IgD-negative memory B cell (primary cell): Measurements from ENCODE around the gene WDR1. TPM values are rescaled to one million over a fixed set of nuclear protein-coding genes. Genes with fewer than 3 reads are reported as not detected.

ENCODE experiments used
- H3K27ac Mint-ChIP-seq, 3 donors: one replicate each; pipeline ENCODE4 v1.8.0; 2020 to 2022; ENCODE audit warnings: mild to moderate bottlenecking in 3 of 3, mixed read lengths in 3 of 3, moderate library complexity in 1 of 3
- H3K27me3 Mint-ChIP-seq: one replicate; pipeline ENCODE4 v1.8.0; 2021; ENCODE audit warnings: mixed read lengths
- H3K36me3 Mint-ChIP-seq: one replicate; pipeline ENCODE4 v1.8.0; 2020; ENCODE audit warnings: mild to moderate bottlenecking, mixed read lengths
- H3K4me1 Mint-ChIP-seq, 3 donors: one replicate each; pipeline ENCODE4 v1.8.0; 2020 to 2022; ENCODE audit warnings: mixed read lengths in 3 of 3, mild to moderate bottlenecking in 1 of 3
- H3K4me3 Mint-ChIP-seq, 4 donors: one replicate each; pipeline ENCODE4 v1.8.0; 2020 to 2022; ENCODE audit warnings: mild to moderate bottlenecking in 4 of 4, mixed read lengths in 4 of 4, moderate library complexity in 3 of 4
- H3K9me3 Mint-ChIP-seq, 3 donors: one replicate each; pipeline ENCODE4 v1.8.0; 2020 to 2021; ENCODE audit warnings: mixed read lengths in 3 of 3, mild to moderate bottlenecking in 1 of 3
- polyA plus RNA-seq: library from polyadenylated mRNA; unstranded; fragments of 300-500 nt; fragmentation: Illumina TruSeq; gene quantifications from one replicate; pipeline ENCODE4 v1.2.3, GENCODE V29; 2021

The WDR1 gene
- polyA plus RNA-seq, 1 donor from 2014 or later: 213 TPM

DNA sequence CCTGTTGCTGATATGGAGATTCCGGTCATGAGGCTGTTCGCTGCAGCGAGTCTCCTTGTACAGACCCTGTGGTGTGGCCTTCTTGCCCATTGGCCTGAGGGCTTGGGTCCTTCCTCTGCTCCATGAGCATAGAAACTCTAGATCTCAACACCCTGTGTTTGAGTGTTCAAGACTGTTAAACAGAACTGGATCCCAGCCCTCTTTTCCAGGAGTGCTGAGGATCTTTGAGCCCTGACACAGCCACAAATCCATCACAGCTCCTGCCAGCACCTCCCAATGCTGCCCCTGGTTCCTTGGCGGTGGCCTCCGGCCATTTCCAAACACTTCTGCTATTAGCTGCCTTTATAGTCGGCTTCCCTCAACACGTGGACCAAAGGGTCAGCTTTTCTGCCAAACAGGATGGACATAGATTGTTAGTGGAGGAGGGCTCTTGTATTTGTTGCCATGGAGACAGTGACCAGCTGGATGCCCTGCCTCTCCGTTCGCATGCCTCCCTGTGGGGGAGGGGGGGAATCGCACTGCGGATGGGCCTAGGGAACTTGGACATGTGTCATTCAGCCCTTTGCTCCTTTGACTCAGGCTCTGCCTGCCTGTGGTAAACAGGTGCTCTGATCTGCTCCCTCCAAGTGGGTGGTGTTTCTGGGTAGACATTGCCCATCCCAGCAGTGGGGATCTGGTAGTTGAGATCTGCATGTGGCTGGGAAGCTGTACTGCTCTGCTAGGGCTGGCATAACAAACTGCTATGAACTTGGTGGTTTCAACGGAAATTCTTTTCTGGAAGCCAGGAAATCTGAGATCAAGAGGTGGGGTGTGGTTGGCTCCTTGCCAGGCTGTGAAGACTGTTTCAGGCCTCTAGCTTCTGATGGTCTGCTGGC is 6.9 kb upstream of the WDR1 start:
- Mint-ChIP-seq H3K27ac (peak overlapping the region in 1 of 3 donors; percentile 65), H3K4me1 (peaks cover 5 to 9% (median 7%) of the 10 kb centered on the region in 3 donors), H3K4me3 (no peak overlapping the region), H3K36me3 (peaks cover 5% of the 10 kb centered on the region), H3K27me3 (peaks cover 1% of the 10 kb centered on the region), H3K9me3 (no peaks in the 10 kb centered on the region)

DNA sequence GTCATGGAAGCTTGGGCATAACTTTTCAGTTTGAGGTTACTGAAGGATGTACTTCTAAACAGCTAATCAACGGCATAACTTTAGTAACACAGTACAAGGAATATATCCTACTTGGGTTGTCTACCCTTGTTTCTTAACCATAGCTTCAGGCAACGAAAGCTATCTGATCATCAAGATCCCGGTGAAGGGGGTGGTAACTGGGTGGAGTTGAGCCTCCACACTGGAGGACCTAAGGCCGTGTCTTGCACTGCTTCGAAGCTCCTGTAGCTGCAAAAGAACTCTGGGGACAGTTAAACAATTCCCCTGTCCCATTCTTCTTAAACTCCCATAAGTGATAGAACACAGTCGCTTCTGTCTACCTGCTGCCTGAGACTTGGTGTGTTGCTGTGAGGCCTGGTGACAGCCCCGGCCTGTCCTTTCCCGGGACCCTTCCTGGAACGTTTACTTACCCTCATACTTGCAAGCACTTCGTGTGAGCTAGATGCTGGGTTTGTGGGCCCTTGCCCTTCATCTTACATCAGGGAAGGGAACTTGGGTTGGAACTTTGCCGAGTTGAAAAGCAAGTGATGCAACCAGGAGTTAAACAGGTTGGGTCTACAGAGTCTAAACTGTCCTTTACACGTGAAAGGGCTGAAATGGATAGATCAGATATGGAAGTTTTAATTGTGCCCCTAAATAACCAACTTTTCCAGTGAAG is 5.8 kb upstream of the WDR1 start:
- peaks cover 5% of the 10 kb centered on the region for H3K36me3 Mint-ChIP-seq
- H3K4me3 Mint-ChIP-seq: no peak overlapping the region
- H3K27me3 Mint-ChIP-seq: peaks cover 1% of the 10 kb centered on the region
- H3K27ac Mint-ChIP-seq: peak overlapping the region in 1 of 3 donors; percentile 47
- peaks cover 16 to 18% (median 18%) of the 10 kb centered on the region in 3 donors for H3K4me1 Mint-ChIP-seq
- H3K9me3 Mint-ChIP-seq: no peaks in the 10 kb centered on the region

DNA sequence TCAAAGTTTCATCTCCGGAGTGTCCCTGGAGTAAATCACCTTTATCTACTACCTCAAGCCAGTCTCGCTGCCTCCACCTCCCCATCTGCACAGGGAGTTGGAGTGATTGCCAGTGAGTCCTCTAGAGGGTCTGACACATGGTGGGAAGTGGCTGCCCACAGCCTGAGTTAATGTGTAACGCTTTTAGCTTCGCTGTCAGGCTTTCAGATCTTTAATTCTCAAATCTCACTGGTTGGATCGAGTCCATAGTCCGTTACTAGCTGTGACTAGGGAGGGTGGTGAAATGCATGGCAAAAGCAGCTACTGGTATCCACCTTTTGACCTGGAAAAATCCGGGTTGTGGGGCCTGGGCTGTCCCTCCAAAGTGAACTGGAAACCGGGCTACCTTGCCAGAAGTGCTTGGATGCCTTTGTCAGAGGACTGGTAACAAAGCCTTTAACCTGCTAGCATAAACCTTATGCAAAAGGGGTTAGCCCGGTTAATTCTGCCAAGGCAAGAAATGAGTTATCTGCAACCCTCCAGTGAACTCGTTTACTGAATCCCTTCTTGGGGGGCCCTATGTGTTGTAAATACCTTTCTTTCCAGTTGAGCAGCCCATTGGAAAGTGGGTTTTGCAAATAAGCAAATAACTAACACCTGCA is 5.1 kb upstream of the WDR1 start:
- Mint-ChIP-seq H3K9me3 (no peaks in the 10 kb centered on the region), H3K27ac (peak overlapping the region in 1 of 3 donors; percentile 39), H3K4me1 (peaks cover 18 to 23% (median 19%) of the 10 kb centered on the region in 3 donors), H3K27me3 (peaks cover 1% of the 10 kb centered on the region), H3K4me3 (peak overlapping the region in 1 of 4 donors; percentile 30), H3K36me3 (peaks cover 5% of the 10 kb centered on the region)

DNA sequence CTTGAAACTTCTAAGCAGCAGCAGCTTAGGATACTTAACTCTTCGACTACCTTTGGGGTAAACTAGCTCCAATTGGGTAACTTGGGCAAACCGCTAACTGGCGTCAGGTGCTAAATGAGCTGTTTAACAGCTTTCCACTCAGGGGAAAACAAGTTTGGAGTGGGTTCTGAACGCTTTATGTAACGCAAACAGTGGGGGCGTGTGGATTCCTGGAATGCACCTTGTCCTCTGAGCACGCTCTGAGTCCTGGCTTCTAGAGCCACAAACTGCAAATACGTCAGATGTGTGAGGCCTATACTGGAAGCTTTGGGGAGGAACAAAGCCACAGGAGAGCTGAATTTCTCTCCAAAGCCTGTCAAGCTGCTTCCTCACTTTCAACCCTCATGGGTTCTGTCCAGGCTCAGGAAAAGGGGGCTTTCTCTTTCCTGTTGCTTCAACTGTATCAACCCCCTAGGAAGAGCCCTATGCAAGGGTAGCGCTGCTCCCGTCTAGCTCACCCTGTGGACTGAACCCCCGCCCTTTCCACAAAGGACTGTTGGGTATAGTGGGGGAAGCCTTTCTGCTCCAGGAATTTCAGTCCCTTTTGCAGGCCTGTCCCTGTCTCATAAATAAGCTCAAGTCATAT is 4.5 kb upstream of the WDR1 start:
- Mint-ChIP-seq H3K4me1 (peaks cover 18 to 24% (median 19%) of the 10 kb centered on the region in 3 donors), H3K27me3 (peaks cover 1% of the 10 kb centered on the region), H3K9me3 (no peaks in the 10 kb centered on the region), H3K27ac (peak overlapping the region in 1 of 3 donors; percentile 39), H3K4me3 (peak overlapping the region in 1 of 4 donors; percentile 30), H3K36me3 (peaks cover 4% of the 10 kb centered on the region)

DNA sequence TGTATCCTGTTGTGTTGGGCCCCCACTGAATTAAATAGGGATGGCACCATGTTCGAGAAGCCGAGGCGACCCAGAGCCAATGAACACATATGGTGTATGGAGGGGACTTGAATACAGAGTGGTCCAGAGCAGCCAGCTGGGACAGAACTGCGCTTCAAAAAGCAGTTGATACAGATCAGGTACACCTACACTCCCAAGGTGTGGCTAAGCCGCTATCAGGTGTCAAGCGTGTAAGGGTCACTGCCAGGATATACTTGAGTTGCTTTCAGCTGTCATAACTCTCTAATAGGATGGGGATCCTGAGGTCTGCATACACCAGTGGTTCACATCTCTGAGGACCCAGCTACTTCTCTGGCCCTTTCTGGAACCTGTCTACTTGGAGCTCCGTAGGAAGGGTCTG is 3.2 kb upstream of the WDR1 start:
- Mint-ChIP-seq H3K27ac (peak overlapping the region in 1 of 3 donors; percentile 39), H3K36me3 (no peaks in the 10 kb centered on the region), H3K27me3 (peaks cover 1% of the 10 kb centered on the region), H3K4me3 (peak overlapping the region in 1 of 4 donors; percentile 30), H3K4me1 (peaks cover 22 to 37% (median 27%) of the 10 kb centered on the region in 3 donors), H3K9me3 (no peaks in the 10 kb centered on the region)

DNA sequence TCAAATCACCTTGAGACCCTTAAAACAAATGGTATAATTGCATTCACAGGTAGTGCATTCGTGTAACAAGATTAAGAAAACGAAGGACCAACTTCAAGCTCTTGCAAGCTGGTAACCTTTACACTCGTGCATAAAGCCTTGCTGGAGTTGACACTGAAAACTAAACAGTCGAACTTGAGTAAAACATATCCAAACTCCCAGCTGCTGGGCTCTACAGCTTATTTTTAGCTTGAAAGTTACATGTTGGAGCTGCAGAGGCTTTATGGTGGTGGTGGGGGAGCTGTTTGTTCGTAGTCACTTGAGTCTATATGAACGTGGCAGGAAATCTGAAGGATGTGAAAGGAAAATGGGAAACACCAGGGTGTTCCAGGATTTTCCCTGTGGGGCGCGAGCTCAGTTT is 2.7 kb upstream of the WDR1 start:
- H3K36me3 Mint-ChIP-seq: no peaks in the 10 kb centered on the region
- H3K4me3 Mint-ChIP-seq: peak overlapping the region in 1 of 4 donors; percentile 100
- peaks cover 25 to 39% (median 32%) of the 10 kb centered on the region in 3 donors for H3K4me1 Mint-ChIP-seq
- no peaks in the 10 kb centered on the region for H3K9me3 Mint-ChIP-seq
- H3K27me3 Mint-ChIP-seq: peaks cover 1% of the 10 kb centered on the region
- peak overlapping the region in 2 of 3 donors; percentile 97 to 100 for H3K27ac Mint-ChIP-seq

DNA sequence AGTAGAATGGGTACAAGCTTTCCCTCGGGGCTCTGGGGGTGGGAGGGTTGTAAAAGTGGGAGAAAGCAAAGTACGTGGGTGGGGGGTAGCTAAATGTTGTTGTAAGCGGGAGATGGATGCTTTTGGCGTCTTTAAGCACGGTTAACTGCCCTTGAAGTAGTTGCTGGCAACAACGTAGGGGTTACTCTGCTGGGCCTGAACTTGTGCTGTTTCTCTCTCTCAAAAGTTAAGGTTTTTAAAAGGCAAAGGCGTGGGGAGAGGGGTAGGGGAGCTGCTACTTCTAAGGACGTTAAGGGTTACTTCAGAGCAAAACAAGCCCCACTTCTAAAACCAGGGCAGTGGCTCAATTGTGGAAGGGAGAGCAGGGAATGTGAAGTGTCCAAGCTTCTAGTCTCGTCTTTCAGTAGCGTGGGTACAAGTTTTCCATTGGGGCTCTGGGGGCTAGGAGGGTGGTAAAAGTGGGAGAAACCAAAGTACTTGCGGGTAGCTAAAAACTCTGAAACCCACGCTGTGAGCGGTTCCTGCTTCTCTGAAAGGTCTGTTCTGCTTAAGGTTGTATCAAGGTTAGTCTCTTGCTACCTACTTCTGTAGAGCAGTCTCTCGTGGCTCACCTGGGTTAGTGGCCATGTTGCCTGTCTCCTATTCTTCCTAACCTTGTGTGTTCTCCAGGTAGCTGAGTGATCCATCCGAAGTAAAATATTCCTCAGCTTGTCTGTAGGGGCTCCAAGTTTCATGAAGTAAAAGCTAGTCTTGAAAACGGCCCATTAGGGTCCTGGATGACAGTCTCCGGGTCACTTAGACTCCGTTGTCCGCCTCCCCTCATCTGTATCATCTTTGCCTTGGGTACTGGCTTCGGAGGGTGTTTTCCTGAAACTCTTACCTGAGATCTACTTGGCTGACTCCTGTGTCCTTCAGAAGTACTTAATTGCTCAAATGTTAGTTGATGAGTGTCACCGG is 1.7 kb upstream of the WDR1 start:
- H3K4me3 Mint-ChIP-seq: peak overlapping the region; percentile 90 to 100 (median 98)
- H3K4me1 Mint-ChIP-seq: peaks cover 28 to 47% (median 38%) of the 10 kb centered on the region in 3 donors

DNA sequence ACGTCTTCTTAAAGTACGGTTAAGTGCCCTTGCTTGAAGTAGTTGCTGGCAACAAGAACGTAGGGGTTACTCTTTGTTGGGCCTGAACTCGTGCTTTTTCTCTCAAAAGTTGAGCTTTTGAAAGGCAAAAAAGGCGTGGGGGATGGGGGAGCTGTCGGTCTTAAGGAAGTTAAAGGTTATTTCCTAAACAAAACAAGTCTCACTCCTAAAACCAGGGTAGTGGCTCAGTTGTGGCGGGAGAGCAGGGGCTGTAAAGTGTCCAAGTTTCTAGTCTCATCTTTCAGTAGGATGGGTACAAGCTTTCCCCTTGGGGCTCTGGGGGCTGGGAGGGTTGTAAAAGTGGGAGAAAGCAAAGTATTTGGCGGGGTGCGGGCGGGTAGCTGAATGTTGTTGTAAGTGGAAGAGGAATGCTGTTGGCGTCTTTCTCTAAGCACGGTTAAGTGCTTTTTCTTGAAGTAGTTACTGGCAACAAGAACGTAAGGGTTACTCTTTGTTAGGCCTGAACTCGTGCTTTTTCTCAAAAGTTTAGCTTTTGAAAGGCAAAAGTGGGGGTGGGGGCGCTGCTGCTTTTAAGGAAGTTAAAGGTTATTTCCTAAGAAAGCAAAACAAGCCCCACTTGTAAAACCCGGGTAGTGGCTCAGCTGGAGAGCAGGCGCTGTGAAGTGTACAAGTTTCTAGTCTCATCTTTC is 904 bp upstream of the WDR1 start:
- Mint-ChIP-seq H3K27me3 (peaks cover 1% of the 10 kb centered on the region), H3K4me3 (peak overlapping the region; percentile 90 to 100 (median 98)), H3K27ac (peak overlapping the region; percentile 97 to 100 (median 99)), H3K9me3 (no peaks in the 10 kb centered on the region), H3K36me3 (no peaks in the 10 kb centered on the region), H3K4me1 (peaks cover 28 to 47% (median 41%) of the 10 kb centered on the region in 3 donors)

More for the DNA sequence above, 1.7 kb upstream of the WDR1 start:
- no peaks in the 10 kb centered on the region for H3K36me3 Mint-ChIP-seq
- peak overlapping the region; percentile 97 to 100 (median 99) for H3K27ac Mint-ChIP-seq
- peaks cover 1% of the 10 kb centered on the region for H3K27me3 Mint-ChIP-seq
- H3K9me3 Mint-ChIP-seq: no peaks in the 10 kb centered on the region

DNA sequence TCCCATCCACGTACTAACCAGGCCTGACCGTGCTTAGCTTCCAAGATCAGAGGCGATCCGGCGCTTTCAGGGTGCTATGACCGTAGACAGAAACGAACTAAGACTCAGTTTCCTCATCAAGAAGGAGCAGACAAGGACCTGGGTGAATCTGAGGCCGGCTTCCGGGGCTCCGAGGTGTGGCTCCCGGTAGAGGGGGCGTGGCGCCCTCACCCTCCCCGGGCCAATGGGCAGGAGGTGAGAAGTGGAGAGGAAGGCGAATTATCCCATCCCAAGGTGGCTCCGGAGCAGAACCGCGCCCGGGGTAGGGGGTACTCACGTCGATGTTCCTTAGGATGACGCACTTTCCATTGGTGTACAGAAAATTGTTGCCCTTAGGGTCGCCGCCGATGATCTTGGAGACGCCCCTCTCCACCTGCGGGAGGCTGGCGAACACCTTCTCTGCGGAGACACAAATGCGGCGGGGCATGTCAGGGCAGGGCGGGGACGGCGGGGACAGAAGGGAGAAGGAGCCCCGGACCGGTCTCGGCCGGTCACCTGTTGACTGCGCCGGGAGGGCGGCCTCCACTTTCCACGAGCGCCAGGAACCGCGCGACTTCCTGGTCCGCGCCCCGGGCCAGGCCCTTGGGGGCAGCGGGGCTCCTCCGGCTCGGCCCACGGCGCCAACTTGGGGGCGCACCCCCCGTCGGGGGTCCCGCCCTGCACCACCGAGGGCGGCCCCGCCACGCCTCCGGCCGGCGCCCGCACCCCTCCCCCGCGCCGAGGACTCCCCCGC is 616 bp downstream of the WDR1 start:
- peaks cover 1% of the 10 kb centered on the region for H3K27me3 Mint-ChIP-seq
- H3K9me3 Mint-ChIP-seq: no peaks in the 10 kb centered on the region
- H3K36me3 Mint-ChIP-seq: no peaks in the 10 kb centered on the region
- peak overlapping the region; percentile 96 to 99 (median 96) for H3K27ac Mint-ChIP-seq
- peak overlapping the region; percentile 95 to 98 (median 96) for H3K4me3 Mint-ChIP-seq
- H3K4me1 Mint-ChIP-seq: peaks cover 27 to 47% (median 46%) of the 10 kb centered on the region in 3 donors

DNA sequence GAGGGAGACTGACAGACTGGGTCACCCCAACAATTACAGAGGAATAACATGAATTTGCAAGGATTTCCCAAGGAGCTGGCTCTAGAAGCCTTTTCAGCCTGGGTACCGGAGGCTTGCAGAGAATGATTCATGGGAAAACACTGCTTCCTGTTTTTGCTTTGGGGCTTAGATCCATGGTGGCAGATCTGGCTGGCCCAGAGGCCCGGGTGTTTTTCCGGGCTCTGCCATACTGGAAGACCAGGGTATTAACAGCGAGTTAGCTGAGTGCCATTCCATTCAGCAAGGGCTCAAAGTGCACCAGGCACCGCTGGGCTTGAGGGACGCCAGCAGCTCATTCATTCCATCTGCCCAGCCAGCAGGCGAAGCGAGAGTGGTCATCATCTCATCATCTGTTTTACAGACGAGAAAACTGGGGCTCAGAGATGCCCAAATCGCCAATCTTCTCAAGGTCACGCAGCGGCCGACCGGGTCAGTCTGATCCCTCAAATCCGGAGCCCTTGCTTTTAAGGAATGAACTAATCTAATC is 1.3 kb downstream of the WDR1 start:
- H3K4me1 Mint-ChIP-seq: peaks cover 31 to 53% (median 48%) of the 10 kb centered on the region in 3 donors
- H3K27me3 Mint-ChIP-seq: peaks cover 1% of the 10 kb centered on the region
- H3K9me3 Mint-ChIP-seq: no peaks in the 10 kb centered on the region
- H3K36me3 Mint-ChIP-seq: no peaks in the 10 kb centered on the region
- H3K27ac Mint-ChIP-seq: peak overlapping the region; percentile 96 to 99 (median 96)
- H3K4me3 Mint-ChIP-seq: peak overlapping the region; percentile 95 to 98 (median 96)

DNA sequence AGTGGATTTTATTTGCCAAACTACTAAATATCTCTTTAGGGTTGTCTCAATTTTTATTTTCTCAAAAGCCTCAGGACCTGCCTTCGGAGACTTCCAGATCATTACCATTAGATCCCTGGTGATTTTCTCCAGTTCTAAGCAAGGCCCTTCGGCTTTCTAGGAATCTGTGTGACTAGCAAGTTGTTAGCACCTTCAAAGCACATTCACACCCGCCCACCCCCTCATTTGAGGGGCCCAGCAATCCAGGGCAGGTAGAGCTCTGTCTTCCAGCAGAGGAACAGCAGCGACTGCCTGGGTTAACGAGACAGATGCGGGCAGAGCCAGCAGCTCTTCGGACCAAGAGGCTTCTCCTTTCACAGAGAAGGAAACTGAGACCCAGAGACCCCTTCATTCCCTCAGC is 2.0 kb downstream of the WDR1 start:
- Mint-ChIP-seq H3K9me3 (no peaks in the 10 kb centered on the region), H3K36me3 (no peaks in the 10 kb centered on the region), H3K27ac (peak overlapping the region in 2 of 3 donors; percentile 96 to 99), H3K27me3 (peaks cover 1% of the 10 kb centered on the region), H3K4me3 (peak overlapping the region in 3 of 4 donors; percentile 95 to 98 (median 96)), H3K4me1 (peaks cover 36 to 57% (median 53%) of the 10 kb centered on the region in 3 donors)

DNA sequence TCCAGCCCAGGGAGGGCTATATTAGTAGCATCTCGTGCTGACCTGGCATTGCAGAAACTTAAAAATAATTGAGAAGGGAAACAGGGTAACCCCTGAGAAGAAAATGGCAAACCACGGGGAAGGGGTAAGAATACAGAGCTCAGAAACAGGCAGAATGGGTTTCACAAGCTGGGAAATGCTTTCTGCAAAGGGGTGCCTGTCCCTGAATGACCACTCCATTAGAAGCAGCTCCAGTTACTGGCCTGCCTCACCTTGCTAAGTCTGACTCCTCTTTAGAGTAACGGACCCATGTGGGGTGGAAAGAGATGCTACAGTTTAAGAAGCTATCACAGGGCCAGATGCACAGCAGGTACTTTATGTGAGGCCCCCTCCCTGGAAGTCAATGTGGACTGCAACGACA is 2.5 kb downstream of the WDR1 start:
- peak overlapping the region; percentile 63 to 98 (median 86) for H3K4me3 Mint-ChIP-seq
- peaks cover 1% of the 10 kb centered on the region for H3K27me3 Mint-ChIP-seq
- H3K4me1 Mint-ChIP-seq: peaks cover 37 to 58% (median 57%) of the 10 kb centered on the region in 3 donors
- no peaks in the 10 kb centered on the region for H3K36me3 Mint-ChIP-seq
- H3K27ac Mint-ChIP-seq: peak overlapping the region in 1 of 3 donors; percentile 99
- no peaks in the 10 kb centered on the region for H3K9me3 Mint-ChIP-seq
